A204.1 (cell line): ENCODE results near the gene LRFN2.

Experiments
- FAIRE-seq: peaks from 2 replicates; lab custom pipeline; 2012; peaks lifted over from hg19 to GRCh38; lab: Jason Lieb, UNC

The LRFN2 gene

GRCh38 chr6:40349123-40349900 is 237.9 kb downstream of the LRFN2 start:
- no peak for FAIRE-seq

GRCh38 chr6:40348591-40348990 is 238.6 kb downstream of the LRFN2 start:
- no peak for FAIRE-seq

- no peak for FAIRE-seq
These were observed 239.6 kb downstream of the LRFN2 start for GRCh38 chr6:40347571-40348011.

DNA sequence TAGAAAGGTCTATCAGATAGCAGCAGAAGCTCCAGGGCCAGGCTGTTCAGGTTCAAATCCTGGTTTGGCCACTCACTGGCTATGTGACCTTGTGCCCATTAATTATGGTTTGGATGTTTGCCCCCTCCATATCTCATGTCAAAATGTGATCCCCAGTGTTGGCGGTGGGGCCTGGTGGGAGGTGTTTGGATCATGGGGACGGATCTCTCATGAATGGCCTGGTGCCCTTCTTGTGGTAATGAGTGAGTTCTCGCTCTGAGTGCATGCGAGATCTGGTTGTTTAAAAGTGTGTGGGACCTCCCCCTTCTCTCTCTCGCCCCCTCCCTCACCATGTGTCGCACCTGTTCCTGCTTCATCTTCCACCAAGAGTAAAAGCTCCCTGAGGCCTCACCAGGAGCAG is 240.9 kb downstream of the LRFN2 start:
- FAIRE-seq, result no peak

DNA sequence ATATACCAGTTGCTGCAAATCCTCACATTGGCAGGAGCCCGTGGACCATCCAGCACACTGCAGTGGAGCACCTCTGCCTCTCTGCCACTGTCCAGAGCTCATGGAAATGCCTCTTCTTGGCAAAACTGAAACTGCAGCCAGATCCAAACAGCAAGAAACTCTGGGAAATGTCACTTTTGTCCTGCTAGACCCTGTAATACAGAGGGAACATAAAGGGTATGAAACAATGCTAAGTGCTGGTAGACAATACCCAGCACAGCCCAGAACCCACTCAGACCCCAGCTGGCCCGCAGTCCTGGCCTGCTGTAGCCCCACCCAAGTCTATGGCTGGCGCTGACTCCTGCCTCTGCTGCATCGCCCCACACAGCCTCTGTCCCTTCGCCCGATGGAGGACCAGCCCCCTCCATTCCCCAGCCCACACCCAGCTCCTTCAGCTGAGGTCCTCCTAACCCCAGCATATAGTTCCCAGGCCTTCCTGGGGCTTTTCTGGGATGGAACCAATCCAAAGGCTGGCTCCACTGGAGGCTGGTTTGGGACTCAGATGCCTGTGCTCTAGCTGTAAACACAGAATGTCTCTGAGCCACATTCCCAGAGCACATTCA is 242.5 kb downstream of the LRFN2 start:
- no peak for FAIRE-seq

DNA sequence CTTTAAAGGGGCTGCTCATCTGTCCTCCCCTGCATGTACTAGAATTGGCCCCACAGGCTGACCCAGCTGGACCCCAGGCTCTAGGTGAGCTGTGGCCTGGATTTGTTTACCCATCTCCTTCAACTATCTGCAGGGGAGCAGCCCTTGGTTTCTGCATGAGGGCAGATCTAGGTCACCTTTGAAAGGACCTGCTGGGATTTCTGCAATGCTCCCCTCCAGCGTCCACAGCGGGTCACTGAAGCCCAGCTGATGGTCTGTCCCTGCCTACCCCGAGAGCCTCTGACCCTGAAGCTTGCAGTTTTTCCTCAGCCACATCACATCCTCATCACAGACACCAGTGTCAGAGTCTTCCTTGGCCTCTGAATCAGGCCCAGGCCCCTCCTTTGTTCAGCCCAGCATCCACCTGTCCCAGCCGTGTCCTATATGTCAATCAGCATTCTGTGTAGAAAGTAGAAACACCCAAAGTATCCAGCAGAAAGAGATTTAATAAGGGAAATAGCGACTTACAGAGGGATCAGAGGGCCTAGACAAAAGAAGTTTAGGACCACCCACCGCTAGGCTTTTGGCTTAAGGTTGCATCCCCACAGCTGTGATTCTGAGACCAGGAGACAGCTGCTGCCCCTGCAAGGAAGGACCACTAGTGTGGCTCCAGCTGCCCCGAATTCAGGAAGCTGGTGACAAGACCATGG is 243.1 kb downstream of the LRFN2 start:
- FAIRE-seq, result no peak

- FAIRE-seq, result no peak
These were observed 243.8 kb downstream of the LRFN2 start for GRCh38 chr6:40343318-40343876.

DNA sequence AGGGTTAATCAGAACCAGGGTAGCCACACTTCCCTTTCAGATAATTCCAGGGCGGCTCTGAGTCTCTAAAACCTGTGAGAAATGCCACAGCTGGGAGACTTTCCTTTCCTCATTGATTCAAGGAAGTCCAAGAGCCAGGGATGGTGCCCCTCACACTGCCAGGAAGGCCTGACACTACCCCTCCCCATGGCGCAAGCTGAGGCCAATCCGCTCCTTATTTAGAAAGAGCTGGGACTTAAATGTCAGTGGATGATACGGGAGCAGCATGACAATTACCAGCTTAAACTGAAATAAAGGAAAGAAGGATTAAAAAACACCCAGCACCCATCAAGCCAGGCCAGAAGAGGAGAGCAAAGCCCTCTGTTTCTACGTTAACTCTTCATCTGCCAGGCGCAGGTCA is 244.4 kb downstream of the LRFN2 start:
- no peak for FAIRE-seq

DNA sequence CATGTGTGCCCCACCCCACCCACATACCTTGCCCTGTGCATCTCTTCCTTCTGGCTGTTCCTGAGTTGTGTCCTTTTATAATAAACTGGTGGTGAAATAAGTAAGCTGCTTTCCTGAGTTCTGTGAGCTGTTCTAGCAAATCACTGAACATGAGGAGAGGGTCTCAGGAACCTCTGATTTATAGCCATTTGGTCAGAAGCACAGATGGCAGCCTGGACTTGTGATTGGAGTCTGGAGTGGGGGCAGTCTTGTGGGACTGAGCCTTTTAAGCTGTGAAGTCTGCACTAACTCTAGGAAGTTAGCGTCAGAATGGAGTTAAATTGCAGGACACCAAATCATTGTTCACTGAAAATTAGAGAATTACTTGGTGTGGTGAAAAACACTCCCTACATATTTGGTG is 245.4 kb downstream of the LRFN2 start:
- no peak for FAIRE-seq
